Neuronal stem cell (in vitro differentiated cells): Measurements from ENCODE around the gene CASQ1.

Experiments used
- DNase-seq: peaks from one replicate; pipeline ENCODE4 v3.0.0-alpha.2; 2013; ENCODE audit warnings: low spot score
- H2AFZ ChIP-seq: one replicate; pipeline ENCODE4 v1.6.1; 2013; ENCODE audit warnings: mild to moderate bottlenecking, low read length, inconsistent platforms
- H2AK5ac ChIP-seq: 2 replicates; pipeline ENCODE4 v1.6.1; 2013; ENCODE audit warnings: low read depth, mild to moderate bottlenecking, inconsistent platforms, low read length, moderate library complexity, mixed read lengths
- H2BK120ac ChIP-seq: 2 replicates; pipeline ENCODE4 v1.6.1; 2013; ENCODE audit warnings: low read depth, mild to moderate bottlenecking, inconsistent platforms, low read length, moderate library complexity, mixed read lengths
- H2BK12ac ChIP-seq: one replicate; pipeline ENCODE4 v1.6.1; 2013; ENCODE audit warnings: low read length, inconsistent platforms
- H2BK15ac ChIP-seq: 2 replicates; pipeline ENCODE4 v1.6.1; 2013; ENCODE audit warnings: mild to moderate bottlenecking, low read length, inconsistent platforms, mixed read lengths
- H2BK5ac ChIP-seq: one replicate; pipeline ENCODE4 v1.6.1; 2013; ENCODE audit warnings: inconsistent platforms, mild to moderate bottlenecking, low read length, moderate library complexity
- H3K14ac ChIP-seq: one replicate; pipeline ENCODE4 v1.6.1; 2013; ENCODE audit warnings: low read length, inconsistent platforms
- H3K18ac ChIP-seq: 2 replicates; pipeline ENCODE4 v1.6.1; 2013; ENCODE audit warnings: low read length, inconsistent platforms
- H3K23ac ChIP-seq: 2 replicates; pipeline ENCODE4 v1.6.1; 2013; ENCODE audit warnings: low read depth, mild to moderate bottlenecking, mixed read lengths, low read length, inconsistent platforms; ENCODE audit not compliant: poor library complexity
- H3K27ac ChIP-seq: replicated peaks from 3 replicates; pipeline ENCODE4 v1.5.1; 2013; ENCODE audit warnings: low read length, inconsistent platforms
- H3K27me3 ChIP-seq, 3 experiments: 2 replicates each; pipeline ENCODE4 v1.6.1; 2013; ENCODE audit warnings: low read length in 3 of 3, mild to moderate bottlenecking in 2 of 3, inconsistent platforms in 1 of 3, low read depth in 1 of 3, mixed read lengths in 1 of 3, moderate library complexity in 1 of 3; ENCODE audit not compliant: control insufficient read depth in 3 of 3, insufficient read depth in 3 of 3
- H3K36me3 ChIP-seq, 2 donors: replicated peaks in 1 of 2; 2 replicates each; pipeline ENCODE4 v1.6.1; 2013; ENCODE audit warnings: low read length in 2 of 2; ENCODE audit not compliant: control insufficient read depth in 2 of 2, insufficient read depth in 2 of 2
- H3K4ac ChIP-seq: 2 replicates; pipeline ENCODE4 v1.6.1; 2013; ENCODE audit warnings: inconsistent platforms, mild to moderate bottlenecking, low read length, moderate library complexity
- H3K4me1 ChIP-seq, 2 donors: 1 replicate in 1 of 2; 2 replicates in 1 of 2; pipeline ENCODE4 v1.6.1; 2013; ENCODE audit warnings: low read length in 2 of 2, low read depth in 1 of 2; ENCODE audit not compliant: control insufficient read depth in 2 of 2, insufficient read depth in 1 of 2
- H3K4me2 ChIP-seq: one replicate; pipeline ENCODE4 v1.6.1; 2013; ENCODE audit warnings: mild to moderate bottlenecking, low read length, inconsistent platforms; ENCODE audit not compliant: insufficient read depth, poor library complexity, severe bottlenecking
- H3K4me3 ChIP-seq, 2 donors: 2 replicates each; pipeline ENCODE4 v1.5.1; 2013; ENCODE audit warnings: low read length in 2 of 2, mild to moderate bottlenecking in 2 of 2, inconsistent platforms in 1 of 2, moderate library complexity in 1 of 2
- H3K79me1 ChIP-seq: one replicate; pipeline ENCODE4 v1.6.1; 2013; ENCODE audit warnings: low read depth, mild to moderate bottlenecking, inconsistent platforms, low read length, moderate library complexity
- H3K9ac ChIP-seq: one replicate; pipeline ENCODE4 v1.6.1; 2013; ENCODE audit warnings: mild to moderate bottlenecking, low read depth, low read length, inconsistent platforms; ENCODE audit not compliant: poor library complexity
- H3K9me3 ChIP-seq, 2 donors: replicated peaks in 1 of 2; 2 replicates each; pipeline versions ENCODE3 to v1.6.1; 2013; ENCODE audit warnings: low read length in 2 of 2, mild to moderate bottlenecking in 2 of 2, inconsistent platforms in 1 of 2, low read depth in 1 of 2, mixed read lengths in 1 of 2, moderate library complexity in 1 of 2; ENCODE audit not compliant: control insufficient read depth in 2 of 2, insufficient read depth in 1 of 2
- H4K8ac ChIP-seq: one replicate; pipeline ENCODE4 v1.6.1; 2013; ENCODE audit warnings: low read depth, mild to moderate bottlenecking, inconsistent platforms, low read length, moderate library complexity
- H4K91ac ChIP-seq: one replicate; pipeline ENCODE4 v1.6.1; 2013; ENCODE audit warnings: low read length, low read depth, mild to moderate bottlenecking, inconsistent platforms; ENCODE audit not compliant: poor library complexity
- WGBS, 2 donors: extraction: QIAGEN DNeasy Blood & Tissue Kit; methylation state at CpG; one replicate each; pipeline ENCODE4 v1.1.7; 2013; ENCODE audit warnings: missing lambda C conversion rate in 2 of 2, mixed read lengths in 1 of 2; ENCODE audit not compliant: insufficient read length in 2 of 2, insufficient replicate concordance in 1 of 2; ENCODE audit errors: extremely low coverage in 2 of 2; 5-methylcytosine and 5-hydroxymethylcytosine counted together

The CASQ1 gene

DNA sequence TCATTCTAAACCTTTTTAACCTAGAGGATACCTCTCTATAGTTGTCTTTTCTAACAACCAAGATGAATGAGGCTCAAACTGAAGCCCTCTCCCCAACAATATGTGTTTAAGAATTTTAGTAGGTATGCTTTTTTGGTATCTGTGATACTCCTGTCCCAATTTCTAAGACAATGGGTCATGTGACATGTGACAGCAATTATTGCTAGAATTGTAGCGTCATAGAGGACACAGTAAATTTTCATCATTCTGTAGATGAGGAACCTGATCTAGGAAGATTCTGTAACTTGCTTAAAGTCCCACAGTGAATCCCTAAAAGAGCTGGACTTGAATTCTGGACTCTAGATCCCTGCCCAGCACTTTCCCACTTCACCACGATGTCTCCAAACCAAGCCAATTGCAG lies 11.6 kb upstream of the CASQ1 start:
- H4K91ac ChIP-seq, result no peak overlapping the region
- WGBS, 2 donors, result no CpG with 5 or more reads among the region's 2 CpGs

GRCh38 chr1:160179336-160179735 lies 11.0 kb upstream of the CASQ1 start:
- Histone ChIP-seq H2BK5ac (no peak overlapping the region), H3K4ac (no peak overlapping the region)
- DNase-seq, result no peak

More for the DNA sequence above, 11.6 kb upstream of the CASQ1 start:
- Histone ChIP-seq H3K18ac (no peak overlapping the region), H3K9me3 (peaks cover 0 to 5% of the 10 kb centered on the region in 2 donors), H3K36me3 (no peaks in the 10 kb centered on the region), H3K27ac (no peak overlapping the region), H3K4ac (no peak overlapping the region), H2BK120ac (no peak overlapping the region), H2BK12ac (no peak overlapping the region), H3K9ac (no peak overlapping the region), H3K79me1 (no peaks in the 10 kb centered on the region), H2AK5ac (no peak overlapping the region), H4K8ac (no peak overlapping the region), H3K4me2 (no peak overlapping the region), H2BK15ac (no peak overlapping the region), H2BK5ac (no peak overlapping the region), H3K23ac (no peak overlapping the region), H3K27me3 (no peaks in the 10 kb centered on the region), H3K14ac (no peak overlapping the region), H3K4me1 (peaks cover 5 to 7% of the 10 kb centered on the region in 2 donors), H3K4me3 (no peak overlapping the region), H2AFZ (no peak overlapping the region)
- no peak for DNase-seq

DNA sequence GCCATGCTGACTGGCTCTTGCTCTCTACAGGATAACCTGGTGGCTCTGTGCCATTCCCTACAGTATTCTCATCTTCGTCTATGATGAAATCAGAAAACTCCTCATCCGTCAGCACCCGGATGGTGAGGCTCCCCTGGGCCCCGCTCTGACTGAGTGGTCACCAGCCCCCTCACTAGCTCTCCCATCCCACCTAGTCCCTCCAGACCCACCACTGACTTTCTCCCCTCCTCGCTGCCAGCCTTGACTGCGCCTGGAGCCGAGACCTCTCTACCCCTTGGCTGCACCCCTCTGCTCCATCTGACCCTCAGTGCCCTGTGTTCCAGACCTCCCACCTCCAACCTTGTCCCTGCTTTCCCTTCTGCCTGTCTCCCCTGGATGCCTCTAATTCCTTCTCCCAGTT lies 4.1 kb upstream of the CASQ1 start:
- Histone ChIP-seq H3K27ac (no peak overlapping the region), H2BK12ac (no peak overlapping the region)
- no CpG with 5 or more reads among the region's 7 CpGs for whole genome bisulfite sequencing, 2 donors

More at GRCh38 chr1:160179336-160179735, 11.0 kb upstream of the CASQ1 start:
- H4K8ac ChIP-seq, result no peak overlapping the region
- H4K91ac ChIP-seq, result no peak overlapping the region
- H3K79me1 ChIP-seq, result no peaks in the 10 kb centered on the region
- no peak overlapping the region for H2BK12ac ChIP-seq
- H3K36me3 ChIP-seq, result no peaks in the 10 kb centered on the region
- no peak overlapping the region for H2BK120ac ChIP-seq
- H2AFZ ChIP-seq, result no peak overlapping the region
- no CpG with 5 or more reads among the region's 4 CpGs for WGBS, 2 donors
- no peak overlapping the region for H2BK15ac ChIP-seq
- no peak overlapping the region for H3K4me2 ChIP-seq
- H3K23ac ChIP-seq, result no peak overlapping the region
- no peak overlapping the region for H3K4me3 ChIP-seq
- peaks cover 0 to 5% of the 10 kb centered on the region in 2 donors for H3K9me3 ChIP-seq
- peaks cover 5 to 7% of the 10 kb centered on the region in 2 donors for H3K4me1 ChIP-seq
- no peak overlapping the region for H3K18ac ChIP-seq
- no peak overlapping the region for H3K27ac ChIP-seq
- H3K9ac ChIP-seq, result no peak overlapping the region
- no peaks in the 10 kb centered on the region for H3K27me3 ChIP-seq
- no peak overlapping the region for H2AK5ac ChIP-seq
- no peak overlapping the region for H3K14ac ChIP-seq

DNA sequence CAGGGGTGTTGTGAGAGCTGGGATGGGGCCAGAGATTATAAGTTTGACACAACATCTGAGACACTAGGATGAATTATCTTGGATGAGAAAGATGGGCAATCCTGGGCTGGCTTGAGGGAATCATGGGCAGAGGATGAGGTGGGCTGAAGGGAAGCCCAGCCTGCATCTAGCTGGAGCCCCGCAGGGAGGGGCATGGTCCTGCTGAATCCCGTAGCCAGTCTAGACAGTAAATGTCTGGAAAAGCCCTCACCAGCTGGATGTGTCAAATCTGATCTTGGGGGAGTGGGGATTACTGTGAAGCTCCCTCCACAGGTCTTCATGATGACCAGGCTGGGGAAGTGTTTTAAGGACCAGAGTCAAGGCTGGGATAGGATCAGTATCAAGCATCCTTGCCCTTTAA lies 3.6 kb upstream of the CASQ1 start:
- Histone ChIP-seq H3K4ac (no peak overlapping the region), H3K27me3 (no peaks in the 10 kb centered on the region), H2AK5ac (no peak overlapping the region), H4K8ac (no peak overlapping the region), H2BK15ac (no peak overlapping the region), H3K36me3 (no peaks in the 10 kb centered on the region), H2AFZ (no peak overlapping the region), H2BK120ac (no peak overlapping the region), H3K23ac (no peak overlapping the region), H3K4me3 (no peak overlapping the region), H3K14ac (no peak overlapping the region), H3K9ac (no peak overlapping the region), H3K4me1 (peaks cover 7 to 8% of the 10 kb centered on the region in 2 donors), H3K4me2 (no peak overlapping the region), H3K18ac (no peak overlapping the region), H3K79me1 (no peaks in the 10 kb centered on the region), H3K27ac (no peak overlapping the region), H3K9me3 (no peaks in the 10 kb centered on the region), H2BK12ac (no peak overlapping the region), H2BK5ac (no peak overlapping the region), H4K91ac (no peak overlapping the region)
- DNase-seq, result no peak
- WGBS, 2 donors, result no CpG with 5 or more reads among the region's 2 CpGs

More for the DNA sequence above, 4.1 kb upstream of the CASQ1 start:
- Histone ChIP-seq H3K18ac (no peak overlapping the region), H3K14ac (no peak overlapping the region), H4K8ac (no peak overlapping the region), H3K4me2 (no peak overlapping the region), H3K36me3 (no peaks in the 10 kb centered on the region), H3K79me1 (no peaks in the 10 kb centered on the region), H3K4me3 (no peak overlapping the region), H3K4ac (no peak overlapping the region), H2BK120ac (no peak overlapping the region), H2BK5ac (no peak overlapping the region), H3K9ac (no peak overlapping the region), H3K4me1 (peaks cover 7 to 8% of the 10 kb centered on the region in 2 donors), H3K23ac (peak overlapping the region; percentile 17), H3K9me3 (no peaks in the 10 kb centered on the region), H4K91ac (no peak overlapping the region), H2AFZ (no peak overlapping the region), H2BK15ac (peak overlapping the region; percentile 45), H3K27me3 (no peaks in the 10 kb centered on the region), H2AK5ac (no peak overlapping the region)
- no peak for DNase-seq
